AG09319 (cell line): ENCODE data around the gene TMED10.
A peak's percentile ranks its signal among the peaks of the same experiment; 100 is the strongest.

ENCODE experiments used
- DNase-seq: peaks from one replicate; pipeline ENCODE4 v3.0.0-alpha.2; 2010; ENCODE audit warnings: low read depth; ENCODE audit errors: extremely low read depth
- TF ChIP-seq, protein P1 (sequence below): IDR thresholded peaks from 2 replicates; pipeline ENCODE4 v1.5.1; 2011; ENCODE audit warnings: low read depth, mild to moderate bottlenecking, inconsistent platforms, low read length, moderate library complexity

TMED10 gene

GRCh38 chr14:75176142-75176820, at the start of gene TMED10:
TMED10 (minus strand) TSS chr14:75176612; CDS start chr14:75176579, 33 bp downstream.
- TF ChIP-seq, protein P1, sequence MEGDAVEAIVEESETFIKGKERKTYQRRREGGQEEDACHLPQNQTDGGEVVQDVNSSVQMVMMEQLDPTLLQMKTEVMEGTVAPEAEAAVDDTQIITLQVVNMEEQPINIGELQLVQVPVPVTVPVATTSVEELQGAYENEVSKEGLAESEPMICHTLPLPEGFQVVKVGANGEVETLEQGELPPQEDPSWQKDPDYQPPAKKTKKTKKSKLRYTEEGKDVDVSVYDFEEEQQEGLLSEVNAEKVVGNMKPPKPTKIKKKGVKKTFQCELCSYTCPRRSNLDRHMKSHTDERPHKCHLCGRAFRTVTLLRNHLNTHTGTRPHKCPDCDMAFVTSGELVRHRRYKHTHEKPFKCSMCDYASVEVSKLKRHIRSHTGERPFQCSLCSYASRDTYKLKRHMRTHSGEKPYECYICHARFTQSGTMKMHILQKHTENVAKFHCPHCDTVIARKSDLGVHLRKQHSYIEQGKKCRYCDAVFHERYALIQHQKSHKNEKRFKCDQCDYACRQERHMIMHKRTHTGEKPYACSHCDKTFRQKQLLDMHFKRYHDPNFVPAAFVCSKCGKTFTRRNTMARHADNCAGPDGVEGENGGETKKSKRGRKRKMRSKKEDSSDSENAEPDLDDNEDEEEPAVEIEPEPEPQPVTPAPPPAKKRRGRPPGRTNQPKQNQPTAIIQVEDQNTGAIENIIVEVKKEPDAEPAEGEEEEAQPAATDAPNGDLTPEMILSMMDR: no peak
- DNase-seq: peak; percentile 69

GRCh38 chr14:75224561-75224960, 48.1 kb upstream of the TMED10 start:
- TF ChIP-seq, protein P1: no peak
- DNase-seq: no peak

DNA sequence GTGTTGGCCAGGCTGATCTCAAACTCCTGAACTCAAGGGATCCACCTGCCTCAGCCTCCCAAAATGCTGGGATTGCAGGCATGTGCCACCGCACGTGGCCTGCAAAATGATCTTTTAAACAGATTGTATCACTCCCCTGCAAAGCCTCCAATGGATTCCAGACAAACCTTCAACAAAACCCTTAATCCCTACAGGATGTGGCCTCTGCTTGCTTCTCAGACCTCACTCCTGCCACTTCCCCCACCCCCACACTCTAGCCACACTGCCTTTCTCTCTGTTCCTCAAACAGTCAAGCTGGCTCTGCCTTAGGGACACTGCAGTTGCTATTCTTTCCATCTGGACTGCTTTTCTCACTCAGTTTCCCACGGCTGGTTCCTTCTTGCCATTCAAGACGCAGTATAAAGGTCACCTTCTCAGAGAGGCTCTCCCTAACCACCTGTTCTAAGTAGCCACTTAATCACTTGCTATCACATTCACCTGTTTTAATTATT, 47.3 kb upstream of the TMED10 start:
- TF ChIP-seq, protein P1: no peak
- DNase-seq: no peak

DNA sequence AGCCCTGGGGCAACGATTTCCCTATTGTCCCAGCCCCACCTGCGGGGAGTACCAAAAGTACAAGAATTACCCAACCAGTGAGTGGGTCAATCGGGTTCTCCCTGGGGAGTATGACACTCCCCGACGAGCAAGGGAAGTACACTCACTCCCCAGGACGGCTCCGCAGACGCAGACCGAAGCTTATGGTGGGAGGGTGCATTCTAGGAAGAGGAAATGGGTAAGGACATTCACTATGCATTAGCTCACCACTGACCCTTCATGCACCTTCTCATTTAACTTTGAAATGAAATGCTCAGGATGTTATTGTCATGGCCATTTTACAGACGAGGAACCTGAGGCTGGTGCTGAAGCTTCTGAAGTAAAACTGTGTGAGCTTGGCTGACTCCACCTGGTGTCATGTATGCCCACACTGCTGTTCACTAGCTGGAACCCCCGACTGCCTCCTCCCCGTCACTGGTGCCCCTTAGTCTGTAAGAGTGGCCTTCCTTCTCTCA, 45.8 kb upstream of the TMED10 start:
- DNase-seq: no peak
- TF ChIP-seq, protein P1: no peak

GRCh38 chr14:75221797-75222196, 45.4 kb upstream of the TMED10 start:
- TF ChIP-seq, protein P1: no peak
- DNase-seq: no peak

DNA sequence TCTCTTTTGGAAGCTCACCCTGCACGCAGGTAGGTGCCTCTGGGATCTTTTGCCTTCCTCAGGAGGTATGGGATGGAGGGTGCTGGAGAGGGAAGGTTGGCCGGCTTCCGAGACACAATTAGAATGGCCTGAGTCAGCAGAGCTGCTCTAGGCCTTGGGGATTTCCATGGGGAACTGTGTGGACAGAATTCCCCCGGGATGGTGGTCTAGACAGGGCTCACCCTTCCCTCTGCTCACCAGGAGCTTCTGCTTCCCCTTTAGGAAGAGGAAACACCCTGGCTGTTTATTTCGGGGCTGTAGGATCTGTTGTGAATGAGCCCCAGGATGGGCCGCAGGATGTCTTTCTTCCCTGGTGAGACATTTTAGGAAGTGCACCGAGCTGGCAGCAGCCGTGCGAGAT, 43.7 kb upstream of the TMED10 start:
- no peak for DNase-seq
- TF ChIP-seq, protein P1: no peak

- no peak for DNase-seq
- TF ChIP-seq, protein P1: no peak
These were observed 41.2 kb upstream of the TMED10 start for GRCh38 chr14:75217508-75218206.
